HepG2 (cell line): Measurements from ENCODE around the gene CCDC97. TPM values are rescaled to one million over a fixed set of nuclear protein-coding genes. Genes with fewer than 3 reads are reported as not detected.

Source experiments
- ATAC-seq: fragments of 200-7000 bp; cut with Tn5 transposase; 3 replicates; pipeline ENCODE4 v1.9.1; 2020; ENCODE audit warnings: mild to moderate bottlenecking, moderate library complexity
- BruUV-seq: library from RNA; stranded (reverse); fragments of 400-500 nt; replicated peaks from 2 replicates; lab custom pipeline; 2021; lab: Mats Ljungman, UMichigan
- CTCF ChIA-PET: fragments of 300-600 bp; formaldehyde crosslinking; extraction: SDS; loops from one replicate; lab custom pipeline; 2021; ENCODE audit warnings: low total read pairs, inconsistent platforms, low intra/inter-chr PET ratio; lab: Yijun Ruan, JAX
- POLR2A ChIA-PET: fragments of 350-600 bp; sonication (Branson Sonifier 250); formaldehyde crosslinking; loops from one replicate; lab custom pipeline; 2020; ENCODE audit warnings: antibody characterized with exemption, inconsistent platforms; lab: Yijun Ruan, JAX
- DNase-seq: peaks from one replicate; pipeline ENCODE4 v3.0.0-alpha.2; 2015; ENCODE audit warnings: low spot score
- FAIRE-seq: peaks from 3 replicates; lab custom pipeline; 2011; peaks lifted over from hg19 to GRCh38; lab: Jason Lieb, UNC
- H2AFZ ChIP-seq: one replicate; pipeline ENCODE4 v1.6.1; 2011; ENCODE audit warnings: low read length, inconsistent platforms
- H3K27ac ChIP-seq: fragments of 300-600 bp; 3 replicates; pipeline ENCODE4 v1.8.0; 2011; ENCODE audit warnings: mixed run types, mild to moderate bottlenecking, mixed read lengths, low read length, inconsistent platforms; ENCODE audit not compliant: insufficient read depth; ENCODE audit errors: extremely low read length
- H3K27me3 ChIP-seq, 2 experiments: fragments of 200-600 bp in 1 of 2; 2 replicates in 1 of 2; 3 replicates in 1 of 2; pipeline versions ENCODE4 v1.6.0 to v1.8.0; 2011; ENCODE audit warnings: low read length in 2 of 2, mild to moderate bottlenecking in 2 of 2, moderate library complexity in 2 of 2, inconsistent platforms in 1 of 2; ENCODE audit not compliant: insufficient read depth in 2 of 2, control insufficient read depth in 1 of 2
- H3K36me3 ChIP-seq, 2 experiments: fragments of 200-600 bp in 1 of 2; replicated peaks in 1 of 2; 2 replicates in 1 of 2; 3 replicates in 1 of 2; pipeline versions ENCODE4 v1.5.1 to v1.8.0; 2011; ENCODE audit warnings: low read length in 2 of 2, inconsistent platforms in 1 of 2; ENCODE audit not compliant: insufficient read depth in 2 of 2, control insufficient read depth in 1 of 2
- H3K4me1 ChIP-seq: 2 replicates; pipeline ENCODE4 v1.5.1; 2012; ENCODE audit warnings: low read length, inconsistent platforms; ENCODE audit not compliant: insufficient read depth
- H3K4me2 ChIP-seq: 2 replicates; pipeline ENCODE4 v1.6.0; 2011; ENCODE audit warnings: low read depth, low read length, inconsistent platforms
- H3K4me3 ChIP-seq, 3 experiments: fragments of 200-600 bp in 1 of 3; sonication (generic), shearing (Covaris generic) in 1 of 3; replicated peaks in 1 of 3; 2 replicates each; pipeline ENCODE4 v1.5.1; 2011 to 2016; ENCODE audit warnings: low read length in 3 of 3, inconsistent platforms in 2 of 3, low read depth in 2 of 3, mild to moderate bottlenecking in 2 of 3, control low read depth in 1 of 3, mixed read lengths in 1 of 3; ENCODE audit not compliant: insufficient read depth in 1 of 3
- H3K79me2 ChIP-seq: one replicate; pipeline ENCODE4 v1.6.1; 2011; ENCODE audit warnings: low read length, inconsistent platforms; ENCODE audit not compliant: insufficient read depth
- H3K9ac ChIP-seq: 2 replicates; pipeline ENCODE4 v1.6.0; 2011; ENCODE audit warnings: mild to moderate bottlenecking, low read depth, low read length, inconsistent platforms; ENCODE audit not compliant: insufficient read depth
- H3K9me3 ChIP-seq: 2 replicates; pipeline ENCODE4 v1.5.1; 2012; ENCODE audit warnings: mild to moderate bottlenecking, low read length
- H4K20me1 ChIP-seq: 2 replicates; pipeline ENCODE4 v1.6.0; 2011; ENCODE audit warnings: inconsistent platforms, mild to moderate bottlenecking, low read length, moderate library complexity; ENCODE audit not compliant: insufficient read depth
- GZF1 ChIP-seq: sonication (generic); formaldehyde crosslinking; IDR thresholded peaks from 2 replicates; pipeline ENCODE4 v1.5.1; 2020; ENCODE audit warnings: mild to moderate bottlenecking, missing genetic modification reagents
- HNF4A ChIP-seq: sonication (generic); formaldehyde crosslinking; IDR thresholded peaks from 2 replicates; pipeline ENCODE4 v1.4.0; 2020; ENCODE audit warnings: missing genetic modification reagents
- HNRNPL ChIP-seq: fragments of 200-400 bp; formaldehyde crosslinking; IDR thresholded peaks from 2 replicates; pipeline ENCODE4 v1.6.1; 2017; ENCODE audit warnings: mild to moderate bottlenecking, low read depth, low read length
- LBX2 ChIP-seq: sonication (generic); formaldehyde crosslinking; IDR thresholded peaks from 2 replicates; pipeline ENCODE4 v1.5.0; 2020; ENCODE audit warnings: missing genetic modification reagents, mild to moderate bottlenecking, borderline replicate concordance
- NFE2 ChIP-seq: sonication (generic); formaldehyde crosslinking; IDR thresholded peaks from 2 replicates; pipeline ENCODE4 v1.4.0; 2020; ENCODE audit warnings: missing genetic modification reagents
- ZNF513 ChIP-seq: sonication (generic); formaldehyde crosslinking; conservative IDR thresholded peaks from 2 replicates; pipeline ENCODE4 v1.5.0; 2020; ENCODE audit warnings: missing genetic modification reagents
- WGBS: methylation state at CpG from one replicate; pipeline ENCODE4 v1.1.6; 2017; ENCODE audit warnings: low lambda C conversion rate; 5-methylcytosine and 5-hydroxymethylcytosine counted together
- in situ Hi-C: cut with HindIII; loops from 2 replicates; pipeline ENCODE4 v1.10.0; 2017; ENCODE audit warnings: low pct_unique_long_range_greater_than_20kb; ENCODE audit not compliant: extremely low pct_ligation_motif_present
- intact Hi-C: fragments of 100-400 bp; cut with micrococcal nuclease; formaldehyde crosslinking; loops from one replicate; pipeline ENCODE4 v1.10.0; 2022; ENCODE audit not compliant: unreplicated experiment
- polyA plus RNA-seq, 8 experiments: library from polyadenylated mRNA; depleted of rRNA in 3 of 8; stranded (reverse) in 7 of 8; unstranded in 1 of 8; fragments of >200 nt; fragmentation: Illumina TruSeq in 4 of 8; extraction: Trizol in 4 of 8; gene quantifications; 2 replicates each; pipeline versions ENCODE4 v1.2.1 to v1.2.3, GENCODE V29; 2011 to 2016; ENCODE audit warnings: low read depth in 4 of 8, missing spikeins in 1 of 8, mixed read lengths in 1 of 8; ENCODE audit not compliant: insufficient read depth in 1 of 8
- total RNA-seq, 5 experiments: library from RNA; depleted of rRNA; stranded (reverse); fragments of >200 nt; fragmentation: Illumina TruSeq; extraction: Trizol; gene quantifications; 2 replicates each; pipeline ENCODE4 v1.2.3, GENCODE V29; 2016; ENCODE audit warnings: low read depth in 1 of 5
- TF ChIP-seq, protein P1 (sequence below): sonication (generic); formaldehyde crosslinking; IDR thresholded peaks from 2 replicates; pipeline ENCODE4 v1.4.0; 2020; ENCODE audit warnings: missing genetic modification reagents, borderline replicate concordance

Gene CCDC97
- total and polyA plus RNA-seq, 2 of the 13 experiments (the other 11 are each of a cell fraction or from before 2014, with no cell fraction given) = 6.2 to 7.3 TPM

GRCh38 chr19:41320185-41320518 lies 10.2 kb downstream of the CCDC97 start:
- no peaks in the 10 kb centered on the region for H3K9me3 ChIP-seq
- peak overlapping the region; percentile 11 for H3K27ac ChIP-seq
- ChIA-PET CTCF (no interaction called here), POLR2A (interaction anchor here (1.5 to 6.2 kb wide), 2 partner anchors 32 to 44 kb away, joined by 5 to 73 read pairs; partner anchors contain the start of genes B9D2 and TGFB1)
- H3K4me3 ChIP-seq = no peak overlapping the region
- no peaks in the 10 kb centered on the region for H3K79me2 ChIP-seq
- intact Hi-C loops = no loop called here
- TF ChIP-seq GZF1 (CRISPR knock-in tag) (no peak), HNF4A (CRISPR knock-in tag) (0 out of 2 replicates have a peak, but pooled peaks have one; percentile 3), NFE2 (no peak), ZNF513 (CRISPR knock-in tag) (no peak), LBX2 (CRISPR knock-in tag) (no peak), HNRNPL (0 out of 2 replicates have a peak, but pooled peaks have one; percentile 50)
- TF ChIP-seq, protein P1, sequence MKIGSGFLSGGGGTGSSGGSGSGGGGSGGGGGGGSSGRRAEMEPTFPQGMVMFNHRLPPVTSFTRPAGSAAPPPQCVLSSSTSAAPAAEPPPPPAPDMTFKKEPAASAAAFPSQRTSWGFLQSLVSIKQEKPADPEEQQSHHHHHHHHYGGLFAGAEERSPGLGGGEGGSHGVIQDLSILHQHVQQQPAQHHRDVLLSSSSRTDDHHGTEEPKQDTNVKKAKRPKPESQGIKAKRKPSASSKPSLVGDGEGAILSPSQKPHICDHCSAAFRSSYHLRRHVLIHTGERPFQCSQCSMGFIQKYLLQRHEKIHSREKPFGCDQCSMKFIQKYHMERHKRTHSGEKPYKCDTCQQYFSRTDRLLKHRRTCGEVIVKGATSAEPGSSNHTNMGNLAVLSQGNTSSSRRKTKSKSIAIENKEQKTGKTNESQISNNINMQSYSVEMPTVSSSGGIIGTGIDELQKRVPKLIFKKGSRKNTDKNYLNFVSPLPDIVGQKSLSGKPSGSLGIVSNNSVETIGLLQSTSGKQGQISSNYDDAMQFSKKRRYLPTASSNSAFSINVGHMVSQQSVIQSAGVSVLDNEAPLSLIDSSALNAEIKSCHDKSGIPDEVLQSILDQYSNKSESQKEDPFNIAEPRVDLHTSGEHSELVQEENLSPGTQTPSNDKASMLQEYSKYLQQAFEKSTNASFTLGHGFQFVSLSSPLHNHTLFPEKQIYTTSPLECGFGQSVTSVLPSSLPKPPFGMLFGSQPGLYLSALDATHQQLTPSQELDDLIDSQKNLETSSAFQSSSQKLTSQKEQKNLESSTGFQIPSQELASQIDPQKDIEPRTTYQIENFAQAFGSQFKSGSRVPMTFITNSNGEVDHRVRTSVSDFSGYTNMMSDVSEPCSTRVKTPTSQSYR (CRISPR knock-in tag) = 0 out of 2 replicates have a peak, but pooled peaks have one; percentile 1
- no peak for FAIRE-seq
- 88% methylated on average over 8 of the region's 11 CpGs for WGBS
- no peaks in the 10 kb centered on the region for H3K27me3 ChIP-seq
- H4K20me1 ChIP-seq = no peaks in the 10 kb centered on the region
- H3K4me1 ChIP-seq = peaks cover 55% of the 10 kb centered on the region
- H3K9ac ChIP-seq = no peak overlapping the region
- no TSS peak for BruUV-seq
- no peak for DNase-seq
- in situ Hi-C loops = no loop called here
- H2AFZ ChIP-seq = no peak overlapping the region
- H3K4me2 ChIP-seq = no peak overlapping the region
- H3K36me3 ChIP-seq = peaks cover 13 to 37% of the 10 kb centered on the region in 2 experiments; a peak in 4 of 5 replicates
- no peak for ATAC-seq
